Stimulated activated CD4-positive, alpha-beta T cell treated with anti-CD3 and anti-CD28 coated beads, Interleukin-4, amount 100 ng/mL, for 4 hours (primary cell): Measurements from ENCODE around the gene HARS1.
"Not testable (repeated sequence)": the region's sequence is repeated elsewhere in the genome, so short reads cannot be mapped to it uniquely, and the experiment has no call there.

Source experiments
- DNase-seq, 2 experiments: peaks; one replicate each; pipeline ENCODE4 v3.0.0-alpha.2; 2020

HARS1 gene

DNA sequence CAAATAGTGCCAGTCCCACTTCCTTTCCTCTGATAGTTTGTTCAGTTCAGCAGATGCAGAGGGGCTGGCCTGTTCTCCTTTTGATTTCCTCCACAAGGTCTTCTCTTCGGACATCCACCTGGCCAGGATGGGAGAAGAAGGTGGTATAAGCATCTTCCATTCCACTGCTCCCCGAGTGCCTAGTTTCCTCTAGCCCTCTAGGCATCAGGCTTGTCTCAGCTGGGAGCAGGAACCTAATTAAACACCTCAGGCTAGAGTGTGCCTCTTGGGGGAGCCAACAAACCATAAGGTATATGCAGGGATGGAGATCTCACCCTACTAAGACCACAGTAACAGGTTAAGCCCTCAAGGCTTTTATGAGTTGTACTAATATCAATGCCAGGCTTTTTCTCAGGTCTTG, 17.0 kb downstream of the HARS1 start:
- no peak for DNase-seq

DNA sequence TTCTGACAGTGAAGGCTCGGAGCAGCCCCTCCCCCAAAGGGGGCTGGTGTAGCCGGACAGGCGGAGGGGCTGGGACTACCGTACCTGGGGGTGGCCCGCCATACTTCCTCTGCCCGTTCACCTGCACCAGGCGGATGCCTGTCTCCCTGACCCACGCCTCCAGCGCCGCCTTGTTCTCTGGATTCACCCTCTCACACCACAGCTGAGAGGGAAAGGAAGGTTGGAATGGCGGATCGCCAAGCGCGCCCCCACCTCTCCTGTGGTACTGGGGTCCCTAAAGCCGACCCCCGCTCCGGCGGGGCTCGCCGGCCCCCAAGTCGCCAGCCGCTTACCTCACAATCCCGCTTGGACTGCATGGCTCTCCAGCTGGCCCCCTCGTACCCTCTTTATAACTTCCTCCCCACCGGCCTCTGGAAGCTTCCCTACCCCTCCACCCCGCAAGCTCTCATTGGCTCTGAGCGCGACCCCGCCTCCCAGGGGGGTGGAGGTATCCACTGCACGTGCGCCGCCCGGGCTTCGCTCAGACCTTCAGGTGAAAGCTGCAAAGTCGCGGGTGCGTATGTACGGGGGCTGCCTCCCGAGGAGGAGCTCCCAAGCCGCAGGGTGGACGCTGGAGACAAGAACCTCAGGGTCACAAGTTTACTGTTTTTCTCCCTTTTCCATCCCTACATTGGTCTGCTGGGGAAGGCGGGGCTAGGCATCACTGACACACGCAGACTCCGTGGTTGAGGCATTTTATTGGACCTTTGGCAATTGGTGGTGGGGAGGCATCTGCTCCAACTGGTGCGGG, 17.8 kb downstream of the HARS1 start, which contains the start of gene DND1:
Gene DND1, minus strand, starts transcription at position 390 of the 790 bp plus-strand sequence. Its CDS starts 34 bp downstream, at position 356.
- no peak for DNase-seq

DNA sequence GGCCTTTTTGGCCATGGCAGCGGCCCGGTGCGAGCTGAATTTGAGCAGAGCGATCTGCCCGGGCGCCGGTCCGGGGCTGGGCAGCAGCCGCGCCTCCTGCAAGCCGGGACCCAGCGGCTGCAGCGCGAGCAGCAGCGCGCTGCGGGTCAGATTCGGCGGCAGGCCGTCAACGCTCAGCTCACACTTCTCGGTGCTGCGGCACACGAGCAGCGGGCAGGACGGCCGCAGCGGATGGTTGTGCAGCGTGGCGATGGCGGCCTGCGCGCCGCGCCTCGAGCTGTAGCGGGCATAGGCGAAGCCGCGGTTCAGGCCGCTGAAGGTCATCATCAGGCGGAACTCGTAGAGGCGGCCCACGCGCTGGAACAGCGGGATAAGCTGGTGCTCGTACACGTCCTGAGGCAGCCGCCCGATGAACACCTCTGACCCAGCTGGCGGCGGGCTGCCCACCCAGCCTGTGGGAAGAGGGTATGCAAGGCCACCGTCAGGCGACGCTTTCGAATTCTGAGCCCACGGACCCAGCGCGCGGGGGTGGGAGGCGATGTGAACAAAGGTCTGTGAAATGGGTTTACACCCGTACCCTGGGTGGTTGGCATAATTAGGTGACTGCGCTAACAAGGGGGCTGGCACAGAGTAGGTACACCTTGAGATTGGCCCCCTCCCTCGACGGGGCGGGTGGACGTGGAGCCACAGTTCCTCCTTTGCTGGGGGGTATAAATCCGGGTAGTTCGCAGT, 18.5 kb downstream of the HARS1 start:
- no peak for DNase-seq

GRCh38 chr5:140671472-140672125, 19.6 kb downstream of the HARS1 start:
- DNase-seq, result no peak

- DNase-seq, result not testable (repeated sequence)
These were observed 20.1 kb downstream of the HARS1 start for GRCh38 chr5:140671035-140671434.

DNA sequence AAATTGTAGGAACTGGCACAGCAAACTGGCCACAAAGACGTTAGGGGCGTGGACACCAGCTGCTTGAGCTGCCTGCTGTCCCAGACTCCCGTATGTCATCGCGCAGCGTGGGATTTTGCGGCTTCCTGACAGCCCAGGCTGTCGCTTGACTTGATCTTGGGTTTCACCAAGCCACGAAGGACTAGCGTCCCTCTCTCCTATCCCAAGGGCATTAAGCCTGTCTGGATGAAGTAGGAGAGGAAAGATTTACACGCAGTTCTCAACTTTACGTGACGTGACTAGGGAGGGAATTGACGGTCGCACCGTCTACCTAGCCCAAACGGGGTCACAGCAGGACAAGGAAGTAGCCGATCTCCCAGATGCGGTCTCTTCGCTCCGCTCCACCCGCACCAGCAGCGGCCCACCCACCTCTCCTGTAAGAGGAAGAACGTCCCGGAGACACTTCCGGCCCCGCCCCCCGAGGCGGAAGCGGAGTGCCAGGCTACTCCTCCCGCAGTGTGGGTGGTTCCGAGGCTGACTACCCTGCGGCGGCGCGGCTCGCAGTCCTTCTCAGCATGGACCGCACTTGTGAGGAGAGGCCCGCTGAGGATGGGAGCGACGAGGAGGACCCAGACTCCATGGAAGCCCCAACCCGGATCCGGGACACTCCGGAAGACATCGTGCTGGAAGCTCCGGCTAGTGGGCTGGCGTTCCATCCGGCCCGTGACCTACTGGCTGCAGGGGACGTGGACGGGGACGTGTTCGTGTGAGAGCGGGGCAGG, 26.6 kb downstream of the HARS1 start, which contains the start of gene WDR55:
Gene WDR55, plus strand, starts transcription at position 546 of the 761 bp plus-strand sequence. Its CDS starts 9 bp downstream, at position 555.
- DNase-seq, result peak; percentile 95

DNA sequence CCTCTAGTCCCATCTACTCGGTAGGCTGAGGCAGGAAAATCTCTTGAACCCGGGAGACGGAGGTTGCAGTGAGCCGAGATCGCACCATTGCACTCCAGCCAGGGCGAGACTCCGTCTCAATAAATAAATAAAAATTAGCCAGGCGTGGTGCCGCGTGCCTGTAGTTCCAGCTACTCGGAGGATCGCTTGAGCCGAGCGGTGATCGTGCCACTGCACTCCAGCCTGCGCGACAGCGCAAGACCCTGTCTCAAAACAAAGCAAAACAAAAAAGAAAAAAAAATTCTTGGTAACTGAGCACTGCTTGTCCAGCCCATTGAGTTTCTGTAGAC, 27.2 kb downstream of the HARS1 start:
- no peak for DNase-seq

DNA sequence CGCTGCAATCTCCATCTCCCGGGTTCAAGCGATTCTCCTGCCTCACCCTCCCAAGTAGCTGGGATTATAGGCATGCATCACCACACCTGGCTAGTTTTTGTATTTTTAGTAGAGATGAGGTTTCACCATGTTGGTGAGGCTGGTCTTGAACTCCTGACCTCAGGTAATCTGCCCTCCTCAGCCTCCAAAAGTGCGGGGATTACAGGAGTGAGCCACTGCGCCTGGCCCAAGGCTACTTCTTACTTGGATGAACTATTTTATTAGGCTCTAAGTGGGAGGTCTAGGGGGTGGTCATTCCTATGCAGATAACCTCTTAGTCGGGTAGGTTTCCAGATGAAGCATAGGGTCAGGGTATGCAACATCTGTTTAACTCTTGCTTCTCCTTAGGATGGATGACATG, 30.8 kb downstream of the HARS1 start:
- not testable (repeated sequence) for DNase-seq

DNA sequence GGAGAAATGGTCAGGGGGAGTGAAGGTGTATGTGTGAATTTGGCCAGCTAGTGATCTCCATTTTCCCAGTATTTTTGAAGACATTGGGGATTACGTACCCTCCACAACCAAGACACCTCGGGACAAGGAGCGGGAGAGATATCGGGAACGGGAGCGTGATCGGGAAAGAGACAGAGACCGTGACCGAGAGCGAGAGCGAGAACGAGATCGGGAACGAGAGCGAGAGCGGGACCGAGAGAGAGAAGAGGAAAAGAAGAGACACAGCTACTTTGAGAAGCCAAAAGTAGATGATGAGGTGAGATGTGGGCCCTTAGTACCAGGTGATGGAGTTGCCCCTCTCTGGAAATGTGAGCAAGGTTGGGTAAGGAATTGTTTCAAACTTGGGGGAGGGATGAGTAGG, 32.3 kb downstream of the HARS1 start:
- DNase-seq, result no peak

DNA sequence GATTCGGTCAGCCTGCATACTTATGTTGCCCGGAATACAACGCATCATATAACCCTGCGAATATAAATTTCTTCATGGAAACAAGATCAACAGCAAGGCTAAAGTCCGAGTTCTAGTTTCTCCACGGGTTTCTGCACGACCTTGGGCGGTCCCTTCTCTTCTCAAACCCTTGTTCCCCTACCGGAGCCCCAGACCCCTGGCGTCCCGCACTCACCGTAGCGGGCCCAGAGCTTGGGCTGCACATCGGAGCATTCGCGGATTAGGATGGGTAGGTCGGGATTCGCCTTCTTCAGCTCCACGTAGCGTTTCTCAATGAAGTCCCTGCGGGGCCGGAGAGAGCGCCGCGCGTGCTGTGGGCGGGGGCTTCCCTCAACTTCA, 44.1 kb downstream of the HARS1 start:
- DNase-seq, result no peak

DNA sequence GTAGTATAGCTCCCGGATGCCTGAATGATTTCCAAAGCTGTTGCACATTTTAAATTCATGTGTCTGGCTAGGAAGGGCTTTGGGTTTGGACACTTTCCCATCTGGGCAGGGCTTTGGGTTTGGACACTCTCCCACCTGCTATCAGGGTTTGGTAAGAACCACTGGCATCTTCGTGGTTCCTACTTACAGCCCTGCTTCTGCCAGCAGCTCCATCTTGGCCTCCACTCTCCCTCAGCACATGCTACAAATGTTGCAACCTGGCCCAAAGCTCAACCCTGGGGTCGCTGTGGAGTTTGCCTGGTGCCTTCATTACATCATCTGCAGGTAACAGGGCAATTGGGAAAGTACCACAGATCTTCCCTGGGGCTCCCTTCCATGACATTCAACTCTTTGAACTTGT, 48.5 kb downstream of the HARS1 start:
- DNase-seq, result no peak

- DNase-seq, result no peak
These were observed 49.5 kb downstream of the HARS1 start for GRCh38 chr5:140641716-140642115.

DNA sequence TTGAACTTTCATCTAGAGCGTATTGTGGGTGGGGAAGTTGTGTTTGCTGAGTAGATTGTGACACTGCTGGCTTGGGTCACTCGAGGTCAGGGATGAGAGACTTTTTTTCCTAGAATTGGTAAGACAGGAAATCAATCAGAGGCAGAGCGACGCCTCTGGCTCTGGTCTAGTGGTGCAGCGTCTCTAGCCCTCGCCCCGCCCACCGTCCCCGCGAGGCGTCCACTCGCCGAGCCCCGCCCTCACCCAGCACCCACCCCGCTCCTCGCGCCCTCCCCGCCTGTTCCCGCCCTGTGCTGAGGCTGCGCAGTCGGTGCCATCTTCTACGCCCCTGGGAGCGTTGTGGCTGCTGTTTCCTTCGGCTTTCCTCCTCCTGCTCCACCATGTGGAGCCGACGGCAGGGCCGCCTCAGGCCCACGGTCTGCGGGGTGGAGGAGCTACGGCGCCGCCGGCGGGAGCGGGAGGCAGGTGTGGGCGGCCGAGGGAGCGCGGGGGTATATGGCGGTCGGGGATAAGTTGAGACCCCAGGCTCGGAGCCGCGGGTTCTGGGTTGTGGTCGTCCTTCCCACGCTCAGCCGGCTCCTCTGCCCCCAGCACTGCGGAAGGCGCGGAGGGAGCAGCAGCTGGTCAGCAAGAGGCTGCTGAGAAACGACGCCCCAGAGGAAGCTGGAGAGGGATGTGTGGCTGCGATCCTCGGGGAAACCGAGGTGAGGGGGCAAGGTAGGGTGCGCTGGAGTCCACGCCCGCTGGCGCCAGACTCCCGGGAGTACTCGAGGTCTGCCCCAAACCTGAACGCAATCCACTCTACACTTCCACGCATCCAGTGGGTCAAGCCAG, 51.8 kb downstream of the HARS1 start, which contains the start of gene TMCO6:
Gene TMCO6, plus strand, starts transcription at position 304 of the 834 bp plus-strand sequence. Its CDS starts 77 bp downstream, at position 381.
- peak; percentile 93 to 98 for DNase-seq

- DNase-seq, result not testable (repeated sequence)
These were observed 52.3 kb downstream of the HARS1 start for GRCh38 chr5:140638898-140639147.

GRCh38 chr5:140637371-140638100, 53.6 kb downstream of the HARS1 start:
- no peak for DNase-seq

DNA sequence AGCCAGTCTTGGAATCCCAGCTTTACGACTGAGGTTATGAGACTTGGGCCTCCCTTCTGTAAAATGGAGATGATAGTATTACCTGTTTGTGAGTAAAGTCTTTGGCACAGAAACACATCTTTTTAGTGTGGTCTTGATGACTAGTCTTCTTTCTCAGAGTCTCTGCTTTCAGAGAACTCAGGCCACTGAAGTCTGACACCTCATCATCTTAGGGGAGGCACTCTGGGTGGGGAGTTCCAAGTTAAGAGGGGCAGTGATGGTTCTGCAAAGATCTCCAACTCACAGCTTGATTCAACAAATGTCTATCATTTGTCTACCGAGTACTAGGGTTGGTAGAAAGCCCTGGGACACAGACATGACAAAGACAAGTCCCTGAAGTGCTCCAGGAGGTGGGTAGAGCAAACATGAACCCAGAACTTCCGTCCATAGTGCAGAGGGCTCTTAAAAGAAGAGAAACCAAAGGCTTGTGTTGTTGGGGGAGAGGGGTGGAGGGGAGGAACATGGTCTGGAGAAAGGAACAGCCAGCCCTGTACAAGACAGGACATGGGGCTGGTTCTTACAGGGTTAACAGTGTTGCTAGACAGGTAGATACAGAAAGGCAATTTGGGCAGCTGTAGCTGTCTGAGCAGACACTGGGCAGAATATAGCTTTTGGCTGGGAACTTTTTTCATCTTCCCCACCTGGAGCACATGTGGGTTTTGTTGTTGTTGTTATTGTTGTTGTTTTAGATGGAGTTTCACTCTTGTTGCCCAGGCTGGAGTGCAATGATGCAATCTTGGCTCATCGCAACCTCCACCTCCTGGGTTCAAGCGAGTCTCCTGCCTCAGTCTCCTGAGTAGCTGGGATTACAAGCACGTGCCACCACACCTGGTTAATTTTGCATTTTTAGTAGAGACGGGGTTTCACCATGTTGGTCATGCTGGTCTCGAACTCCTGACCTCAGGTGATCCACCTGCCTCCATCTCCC, 55.6 kb downstream of the HARS1 start:
- no peak for DNase-seq

DNA sequence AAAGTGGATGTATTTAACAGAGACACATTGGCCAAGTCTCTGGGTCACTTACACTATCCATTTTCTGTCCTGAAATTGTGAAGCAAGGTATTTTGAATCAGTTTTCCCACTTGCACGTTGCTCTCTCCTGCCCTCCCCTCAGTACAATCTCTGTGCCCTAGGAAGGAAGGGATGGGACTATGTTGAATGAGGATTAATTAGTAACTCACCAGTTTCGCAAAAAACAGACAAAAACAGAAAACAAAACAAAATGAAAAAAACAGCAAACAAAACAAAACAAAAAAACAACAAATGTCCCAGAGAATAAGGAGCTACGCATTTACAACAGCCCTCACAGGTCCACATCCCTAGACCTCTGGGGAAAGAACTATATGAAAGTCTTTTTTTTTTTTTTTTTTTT, 57.1 kb downstream of the HARS1 start:
- no peak for DNase-seq

- DNase-seq, result no peak
These were observed 57.7 kb downstream of the HARS1 start for GRCh38 chr5:140633501-140633900.

DNA sequence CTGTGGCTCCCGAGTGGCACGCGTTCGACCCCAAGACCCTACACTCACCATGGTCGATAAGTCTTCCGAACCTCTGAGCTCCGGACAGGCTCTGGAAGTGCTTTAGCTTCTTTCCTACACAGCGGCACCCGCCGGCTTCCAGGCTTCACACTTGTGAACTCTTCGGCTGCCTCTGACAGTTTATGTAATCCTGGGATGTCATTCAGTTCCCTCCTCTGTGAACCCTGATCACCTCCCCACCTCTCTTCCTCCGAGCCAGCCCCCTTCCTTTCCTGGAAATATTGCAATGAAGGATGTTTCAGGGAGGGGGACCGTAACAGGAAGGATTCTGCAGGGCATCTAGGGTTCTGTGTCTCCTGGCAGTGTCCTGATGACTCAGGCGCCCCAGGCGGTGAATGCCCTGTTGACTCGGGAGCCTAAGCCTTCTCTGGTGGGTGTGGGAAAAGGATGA, 58.1 kb downstream of the HARS1 start, which contains the start of gene CD14:
Gene CD14, minus strand, starts transcription at position 155 of the 451 bp plus-strand sequence. Its CDS starts 104 bp downstream, at position 51.
- DNase-seq, result peak; percentile 1 to 30
